ENCODE data around the gene ABI2. TPM values are rescaled to one million over a fixed set of nuclear protein-coding genes. Genes with fewer than 3 reads are reported as not detected.

ABI2 gene
- total and polyA plus RNA-seq, 11 donors = 17.4 to 78.8 (median 49.4) TPM

- Histone ChIP-seq H3K4me3 (no peak overlapping the region), H3K27me3 (no peaks in the 10 kb centered on the region), H3K27ac (no peak overlapping the region), H3K9me3 (no peaks in the 10 kb centered on the region), H3K36me3 (peaks cover 0 to 84% (median 52%) of the 10 kb centered on the region in 9 donors), H3K4me1 (peaks cover 0 to 7% (median 0%) of the 10 kb centered on the region in 12 donors)
- no peak for DNase-seq
- WGBS, 4 donors = 55 to 72% (median 65%) methylated on average over 2 of the region's 2 CpGs
- ATAC-seq = no peak
- no peak for TF ChIP-seq POLR2A (IDR thresholded peaks at IDR 0.05)
- no peak for TF ChIP-seq CTCF (IDR thresholded peaks at IDR 0.05)
- intact Hi-C loops (cut with DNase I) = loop anchor here in 1 of 10 donors (10.0 kb wide), 1 partner anchor 172 kb away; no protein-coding TSS in a partner anchor
These were observed 108.3 kb downstream of the ABI2 start for GRCh38 chr2:203436496-203436895.

- no peaks in the 10 kb centered on the region for H3K9me3 ChIP-seq
- H3K4me1 ChIP-seq = peaks cover 0 to 11% (median 2%) of the 10 kb centered on the region in 12 donors
- no peak overlapping the region for H3K4me3 ChIP-seq
- intact Hi-C loops (cut with DNase I) = loop anchor here in 1 of 10 donors (10.0 kb wide), 1 partner anchor 173 kb away; no protein-coding TSS in a partner anchor
- no peaks in the 10 kb centered on the region for H3K27me3 ChIP-seq
- no peak overlapping the region for H3K27ac ChIP-seq
- TF ChIP-seq CTCF (IDR thresholded peaks at IDR 0.05) (no peak), POLR2A (IDR thresholded peaks at IDR 0.05) (no peak)
- peaks cover 0 to 85% (median 60%) of the 10 kb centered on the region in 9 donors for H3K36me3 ChIP-seq
- DNase-seq = no peak
- no peak for ATAC-seq
- 92 to 94% (median 92%) methylated on average over 4 of the region's 4 CpGs for WGBS, 4 donors
These were observed 109.3 kb downstream of the ABI2 start for GRCh38 chr2:203437511-203437910.

GRCh38 chr2:203438528-203438927, 110.3 kb downstream of the ABI2 start:
- 69 to 81% (median 79%) methylated on average over 2 of the region's 2 CpGs for WGBS, 4 donors
- H3K36me3 ChIP-seq = peaks cover 0 to 85% (median 61%) of the 10 kb centered on the region in 9 donors
- no peaks in the 10 kb centered on the region for H3K9me3 ChIP-seq

GRCh38 chr2:203440671-203441070, 112.5 kb downstream of the ABI2 start:
- WGBS, 4 donors = 87 to 93% (median 89%) methylated on average over 4 of the region's 4 CpGs

More at GRCh38 chr2:203438528-203438927, 110.3 kb downstream of the ABI2 start:
- no peak for DNase-seq
- Histone ChIP-seq H3K4me1 (peaks cover 0 to 13% (median 2%) of the 10 kb centered on the region in 12 donors), H3K27me3 (no peaks in the 10 kb centered on the region), H3K27ac (no peak overlapping the region), H3K4me3 (no peak overlapping the region)
- TF ChIP-seq POLR2A (IDR thresholded peaks at IDR 0.05) = no peak
- no peak for TF ChIP-seq CTCF (IDR thresholded peaks at IDR 0.05)
- intact Hi-C loops (cut with DNase I) = loop anchor here in 1 of 10 donors (10.0 kb wide), 1 partner anchor 174 kb away; no protein-coding TSS in a partner anchor
- ATAC-seq = no peak

More at GRCh38 chr2:203440671-203441070, 112.5 kb downstream of the ABI2 start:
- ATAC-seq = no peak
- TF ChIP-seq CTCF (IDR thresholded peaks at IDR 0.05) = no peak
- no peak for TF ChIP-seq POLR2A (IDR thresholded peaks at IDR 0.05)
- H3K27ac ChIP-seq = no peak overlapping the region
- intact Hi-C loops (cut with DNase I) = loop anchor here in 2 of 10 donors (10.0 kb wide), 2 partner anchors 116 to 206 kb away; partner anchors contain the start of genes ABI2 (in 1 of the 2) and CYP20A1 (in 1 of the 2)
- H3K4me1 ChIP-seq = peaks cover 0 to 26% (median 10%) of the 10 kb centered on the region in 12 donors
- H3K36me3 ChIP-seq = peaks cover 0 to 88% (median 57%) of the 10 kb centered on the region in 9 donors
- H3K4me3 ChIP-seq = no peak overlapping the region
- no peaks in the 10 kb centered on the region for H3K9me3 ChIP-seq
- DNase-seq = no peak
- no peaks in the 10 kb centered on the region for H3K27me3 ChIP-seq
